ENCODE results near the gene SFRP5.

DNA sequence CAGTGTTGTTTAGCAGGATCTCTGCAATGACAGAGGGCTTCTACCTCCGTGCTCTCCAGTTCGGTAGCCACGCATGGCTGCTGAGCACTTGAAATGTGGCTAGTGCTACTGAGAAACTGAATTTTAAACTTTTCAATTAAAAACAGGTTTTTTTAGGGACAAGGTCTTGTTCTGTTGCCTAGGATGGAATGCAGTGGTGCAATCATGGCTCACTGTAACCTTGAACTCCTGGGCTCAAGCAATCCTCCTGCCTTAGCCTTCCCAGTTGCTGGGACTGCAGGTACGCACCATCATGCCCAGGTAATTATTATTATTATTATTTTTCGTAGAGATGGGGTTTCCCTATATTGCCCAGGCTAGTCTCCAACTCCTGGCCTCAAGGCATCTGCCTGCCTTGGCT is 13.4 kb upstream of the SFRP5 start:
- no peak for TF ChIP-seq CTCF (IDR thresholded peaks at IDR 0.05)
- TF ChIP-seq POLR2A (IDR thresholded peaks at IDR 0.05): no peak
- TF ChIP-seq POLR2AphosphoS5 (IDR thresholded peaks at IDR 0.05): no peak

All from breast epithelium (tissue), 3 donors.